Measurements from ENCODE around the gene DLGAP5.

The DLGAP5 gene

DNA sequence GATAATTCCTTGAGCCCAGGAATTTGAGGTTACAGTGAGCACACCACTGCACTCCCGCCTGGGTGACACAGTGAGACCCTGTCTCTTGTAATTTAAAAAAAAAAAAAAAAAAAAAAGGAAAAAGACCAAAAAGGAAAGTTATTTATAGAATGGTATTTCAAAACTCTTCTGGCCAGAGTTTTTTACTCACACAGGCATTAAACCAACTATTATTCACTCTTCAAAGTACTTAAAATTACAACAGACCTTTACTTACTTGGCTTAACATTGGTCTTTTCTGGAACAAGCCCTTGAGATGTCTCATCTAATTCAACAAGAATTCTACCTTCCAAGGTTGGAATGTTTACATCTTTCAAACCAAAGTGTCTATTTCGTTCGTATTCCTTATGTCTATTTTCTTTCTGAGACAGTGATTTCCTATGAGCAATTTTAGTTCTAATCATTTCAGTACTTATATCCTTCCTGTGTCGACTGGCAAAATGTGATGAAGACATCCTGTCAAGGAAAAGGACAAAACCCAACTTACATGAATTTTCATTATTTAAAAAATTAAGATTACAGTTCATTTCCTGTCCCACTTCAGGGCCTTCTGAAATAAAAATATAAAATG is 2.6 kb downstream of the DLGAP5 start:
- DNase-seq (ENCODE audit: low read depth in 2 of 2) = no peak

DNA sequence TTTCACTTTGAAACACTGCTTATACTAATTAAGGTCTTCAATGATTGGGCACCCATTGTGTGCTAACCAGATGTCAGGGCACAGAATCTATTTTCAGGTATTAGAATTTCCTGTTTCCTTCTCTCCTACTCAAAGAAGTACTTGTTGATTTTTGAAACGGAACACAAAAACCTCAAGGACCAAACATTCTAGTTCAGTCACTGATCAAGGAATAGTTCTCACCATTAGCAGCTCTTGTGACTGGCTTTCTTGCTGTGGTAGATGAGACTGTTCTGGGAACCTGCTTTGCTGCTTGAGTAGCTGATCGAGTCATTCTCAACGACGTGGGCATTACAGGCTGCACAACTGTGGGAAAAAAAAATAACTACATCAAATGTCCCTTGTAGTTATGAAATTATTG is 11.0 kb downstream of the DLGAP5 start:
- no peak for DNase-seq (ENCODE audit: low read depth in 2 of 2)

DNA sequence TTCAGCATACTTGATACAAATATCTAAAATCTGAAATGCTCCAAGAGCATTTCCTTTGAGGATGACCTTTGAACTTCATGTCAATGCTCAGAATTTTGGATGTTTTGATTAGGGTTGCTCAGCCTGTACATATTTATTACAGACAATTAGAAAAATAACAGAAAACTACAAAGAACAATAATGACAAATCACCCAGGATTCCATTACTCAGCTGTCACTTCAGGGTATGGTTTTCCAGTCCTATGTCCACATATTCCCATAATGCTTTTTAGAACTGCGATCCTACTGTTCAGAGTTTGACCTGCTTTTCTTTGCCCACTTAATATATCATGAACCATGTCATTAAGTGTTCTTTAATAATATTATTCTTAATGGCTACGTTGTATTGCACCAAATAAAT is 11.4 kb downstream of the DLGAP5 start:
- no peak for DNase-seq (ENCODE audit: low read depth in 2 of 2)

DNA sequence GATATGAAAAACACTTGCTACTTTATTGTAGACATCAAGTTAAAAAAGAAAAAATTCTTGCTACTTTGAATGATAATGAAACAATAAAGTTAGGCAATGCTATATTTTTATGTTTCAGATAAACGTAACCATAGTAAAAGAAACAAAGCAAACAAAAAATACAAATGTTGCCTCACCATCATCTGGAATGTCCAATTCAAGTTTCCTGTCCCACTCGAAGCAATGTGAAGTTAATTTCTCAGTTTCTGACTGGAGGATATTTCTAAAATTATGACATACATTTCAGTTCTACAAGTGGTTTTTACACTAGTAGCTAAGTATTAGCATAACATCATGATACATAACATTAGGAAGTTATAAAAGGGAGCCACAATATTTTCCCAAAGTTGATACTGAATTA is 20.9 kb downstream of the DLGAP5 start:
- DNase-seq (ENCODE audit: low read depth in 2 of 2) = no peak

DNA sequence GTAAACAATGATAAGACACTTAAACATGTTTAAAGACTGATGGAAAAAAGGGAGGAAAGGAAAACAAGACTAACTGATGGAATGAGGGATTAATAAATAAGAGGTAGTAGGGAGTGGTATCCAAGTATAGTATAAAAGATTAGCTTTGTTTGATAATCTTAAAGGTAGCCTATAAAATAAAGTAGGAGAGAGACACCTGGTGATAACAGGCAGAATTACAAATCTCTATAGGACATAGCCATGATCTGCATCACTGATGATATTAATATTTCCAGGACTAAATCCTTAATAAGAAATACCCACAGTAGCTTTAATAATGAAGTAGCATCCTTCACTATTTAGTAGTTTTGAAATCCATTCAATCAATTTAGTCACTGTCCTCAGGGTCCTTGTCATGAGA is 30.4 kb downstream of the DLGAP5 start:
- no peak for DNase-seq (ENCODE audit: low read depth in 2 of 2)

DNA sequence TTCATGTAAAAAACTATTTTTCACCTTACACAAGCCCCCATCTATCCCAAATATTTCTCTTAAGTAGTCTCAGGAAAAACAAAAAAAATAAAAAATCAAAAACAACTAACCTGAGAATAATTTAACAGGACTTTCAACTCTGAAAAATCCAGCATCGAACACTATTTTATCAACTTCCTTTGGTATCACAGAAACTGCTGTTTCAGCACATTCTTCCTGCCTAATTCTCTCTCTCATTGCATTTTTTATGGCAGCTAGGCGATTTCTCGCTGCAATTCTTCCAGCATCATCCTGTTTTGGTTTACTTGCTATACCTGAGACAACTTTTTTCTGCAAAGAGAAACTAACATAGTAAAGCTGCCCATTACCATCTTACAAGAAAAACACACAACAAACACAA is 33.0 kb downstream of the DLGAP5 start:
- no peak for DNase-seq (ENCODE audit: low read depth in 2 of 2)

DNA sequence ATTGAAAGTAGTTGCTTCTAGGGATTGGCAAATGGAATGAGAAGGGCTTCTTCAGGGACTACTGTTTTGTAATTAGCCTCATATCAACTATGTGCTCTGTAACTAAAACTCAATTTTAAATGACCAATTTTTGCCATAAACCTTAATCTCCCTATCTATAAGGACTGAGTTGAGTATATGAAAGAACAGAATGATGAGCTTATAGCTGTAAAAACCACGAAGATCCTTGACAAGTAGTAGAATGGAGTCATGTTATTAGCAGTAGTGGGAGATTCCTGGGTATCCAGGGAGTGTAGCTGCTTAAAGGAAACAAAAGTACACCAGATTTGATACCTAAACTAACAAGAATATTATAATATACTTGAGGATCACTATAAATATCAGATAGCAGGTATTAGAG is 34.3 kb downstream of the DLGAP5 start:
- DNase-seq (ENCODE audit: low read depth in 2 of 2) = no peak

DNA sequence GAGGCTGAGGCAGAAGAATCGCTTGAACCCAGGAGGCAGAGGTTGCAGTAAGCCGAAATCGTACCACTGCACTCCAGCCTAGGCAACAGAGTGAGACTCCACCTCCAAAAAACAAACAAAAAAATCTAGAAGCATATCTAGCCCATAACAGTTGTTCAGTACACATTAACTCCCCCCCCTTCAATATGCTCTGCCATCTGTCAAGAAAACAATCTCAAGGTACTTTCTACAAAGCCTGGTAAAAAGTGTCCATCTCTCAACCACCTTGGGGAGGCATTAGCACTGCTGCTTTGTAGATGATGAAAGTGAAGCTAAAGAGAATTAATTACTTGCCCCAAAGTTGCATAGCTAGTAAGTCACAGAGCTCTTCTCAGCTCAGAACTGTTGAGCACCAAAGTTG is 37.4 kb downstream of the DLGAP5 start:
- DNase-seq (ENCODE audit: low read depth in 2 of 2) = no peak

DNA sequence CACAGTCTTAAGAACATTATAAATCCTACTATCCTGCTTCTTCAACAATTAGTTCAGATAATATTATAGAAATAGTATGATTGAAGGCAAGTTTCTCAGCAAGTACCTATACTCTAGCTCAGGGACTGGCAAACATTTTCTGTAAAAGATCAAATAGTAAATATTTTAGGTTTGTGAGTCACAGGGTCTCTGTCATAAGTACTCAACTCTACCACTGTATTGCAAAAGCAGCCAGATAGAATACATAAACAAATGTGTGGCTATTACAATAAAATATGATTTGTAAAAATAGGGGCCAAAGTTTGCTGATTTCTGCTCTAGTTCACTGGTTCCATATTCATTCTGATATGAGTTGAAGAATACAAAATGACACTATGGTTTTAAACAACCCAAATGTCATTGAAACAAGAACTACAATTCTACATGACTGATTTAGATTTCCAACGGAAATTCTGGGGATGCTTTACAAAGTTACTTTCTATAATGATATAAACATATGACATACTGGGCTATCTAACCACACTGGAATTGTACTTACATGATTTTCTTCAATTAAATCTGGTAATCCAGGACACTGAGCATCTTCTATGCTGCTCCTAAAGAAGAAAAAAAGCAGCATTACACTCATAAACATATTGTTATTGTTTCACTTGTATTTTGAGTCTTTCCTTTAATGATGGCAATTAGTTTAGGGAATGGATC is 39.2 kb downstream of the DLGAP5 start:
- DNase-seq (ENCODE audit: low read depth in 2 of 2) = no peak

DNA sequence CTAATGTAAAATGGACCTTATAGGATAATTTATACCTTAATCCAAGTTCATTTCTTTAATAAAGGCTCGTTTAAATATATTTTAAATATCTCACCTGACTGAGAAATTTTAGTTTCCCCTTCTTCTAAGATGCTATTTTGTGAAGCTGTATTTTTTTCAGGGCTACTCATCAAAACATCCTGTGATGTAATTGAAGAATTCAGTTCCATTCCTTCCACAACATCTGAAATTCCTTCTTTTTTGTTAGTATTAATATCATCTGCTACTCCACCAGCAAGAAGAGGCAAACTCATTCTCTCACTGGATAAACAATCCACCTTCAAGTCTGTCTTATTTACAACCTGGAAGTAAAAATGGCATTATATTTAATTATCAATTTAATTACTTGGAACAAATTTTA is 39.8 kb downstream of the DLGAP5 start:
- no peak for DNase-seq (ENCODE audit: low read depth in 2 of 2)

DNA sequence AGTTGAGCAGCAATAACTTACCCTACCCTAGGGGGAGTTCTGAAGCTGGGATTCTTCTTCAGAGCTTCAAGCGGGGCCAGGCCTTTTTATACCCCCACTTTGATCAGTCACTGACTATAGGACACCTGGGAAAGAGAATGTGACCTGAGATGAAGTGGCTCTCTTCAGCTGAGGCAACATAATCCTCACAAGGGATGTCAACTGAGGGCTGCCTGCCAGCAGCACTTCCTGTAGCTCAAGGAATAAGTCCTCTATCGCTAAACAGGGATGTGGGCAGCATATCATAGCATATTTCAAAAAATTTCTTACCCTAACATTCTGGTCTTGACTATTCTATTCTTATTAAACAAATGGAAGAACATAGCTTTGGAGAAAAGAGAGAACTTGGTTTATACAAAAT is 45.0 kb downstream of the DLGAP5 start:
- no peak for DNase-seq (ENCODE audit: low read depth in 2 of 2)

DNA sequence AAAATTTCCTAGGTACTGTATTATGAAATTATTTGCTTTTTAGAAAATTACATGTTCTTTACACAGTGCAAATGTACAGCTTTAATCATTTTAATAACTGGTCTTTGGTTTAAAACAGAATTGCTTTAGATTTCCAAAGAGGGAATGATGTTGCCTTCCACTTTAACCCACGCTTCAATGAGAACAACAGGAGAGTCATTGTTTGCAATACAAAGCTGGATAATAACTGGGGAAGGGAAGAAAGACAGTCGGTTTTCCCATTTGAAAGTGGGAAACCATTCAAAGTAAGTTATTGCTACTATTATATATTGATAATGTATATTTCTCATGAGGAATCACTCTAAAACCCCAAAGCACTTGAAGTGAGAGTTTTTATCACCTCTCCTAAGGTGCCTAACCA is 48.9 kb downstream of the DLGAP5 start:
- no peak for DNase-seq (ENCODE audit: low read depth in 2 of 2)

DNA sequence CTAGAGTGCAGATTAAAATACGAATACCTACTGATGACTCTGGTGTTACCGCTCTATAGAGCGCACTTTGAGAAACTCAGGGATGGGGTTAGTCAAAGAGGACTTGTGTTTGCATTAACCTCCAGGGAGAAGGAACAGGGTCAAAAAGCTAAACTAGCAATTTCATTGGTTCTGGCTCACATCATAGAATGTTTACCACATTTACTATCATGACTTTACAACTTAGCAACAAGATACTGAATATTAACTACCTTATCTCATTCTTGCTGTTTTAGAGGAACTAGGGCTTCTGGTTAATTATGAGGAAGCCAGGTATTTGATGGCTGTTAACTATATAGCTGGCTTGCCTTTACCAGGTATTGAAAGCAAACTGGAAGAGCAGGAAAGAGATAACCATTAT is 49.6 kb downstream of the DLGAP5 start:
- DNase-seq (ENCODE audit: low read depth in 2 of 2) = no peak

DNA sequence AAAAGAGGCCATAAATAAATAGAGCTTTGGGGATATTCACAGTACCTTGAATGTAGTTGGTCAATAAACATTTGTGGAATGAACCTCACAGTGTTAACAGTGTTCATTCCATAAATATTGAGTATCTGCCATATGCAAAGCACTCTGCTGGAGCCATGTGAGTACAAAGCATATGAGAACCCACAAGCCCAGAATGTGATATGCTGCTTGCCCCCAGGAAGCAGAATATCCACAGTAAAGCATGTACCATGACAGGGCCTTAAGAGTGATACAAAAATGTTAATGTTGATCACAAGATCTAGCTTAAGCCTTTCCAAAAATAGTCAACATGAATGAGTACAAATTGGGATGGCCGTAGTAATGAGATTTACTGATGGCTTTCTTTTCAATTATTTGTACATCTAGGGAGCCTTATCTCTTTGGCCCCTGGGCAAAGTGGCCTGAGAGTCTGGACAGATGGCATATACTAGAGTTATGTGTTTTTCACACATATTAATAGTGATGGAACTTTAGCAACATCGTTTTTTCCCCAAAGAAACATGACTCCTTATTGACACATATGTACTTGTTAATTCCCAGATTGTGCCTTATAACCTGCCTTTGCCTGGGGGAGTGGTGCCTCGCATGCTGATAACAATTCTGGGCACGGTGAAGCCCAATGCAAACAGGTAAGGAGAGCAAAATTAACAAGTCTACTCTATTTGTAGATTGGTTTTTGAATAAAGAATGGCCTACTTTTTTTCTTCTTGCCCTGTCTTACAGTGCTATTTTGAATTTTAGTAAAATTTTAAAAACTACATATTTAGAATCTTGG is 51.5 kb downstream of the DLGAP5 start:
- no peak for DNase-seq (ENCODE audit: low read depth in 2 of 2)

DNA sequence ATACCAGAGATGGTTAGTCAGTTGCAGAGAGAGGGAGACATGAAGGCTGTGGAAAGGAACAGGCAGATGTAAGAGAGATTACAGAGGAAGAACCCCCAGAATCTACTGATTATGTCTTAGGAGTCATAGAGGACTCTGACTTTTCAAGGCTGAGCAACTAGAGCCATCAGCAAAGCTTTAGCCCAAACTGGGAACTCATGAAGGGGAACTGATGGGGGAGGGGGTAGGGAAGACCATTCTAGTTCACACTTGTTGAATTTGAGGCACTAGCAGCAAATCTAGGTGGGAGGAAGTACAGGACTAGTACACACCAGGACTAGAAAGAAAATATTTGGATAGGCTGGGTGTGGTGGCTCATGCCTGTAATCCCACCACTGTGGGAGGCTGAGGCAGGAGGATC is 52.2 kb downstream of the DLGAP5 start:
- no peak for DNase-seq (ENCODE audit: low read depth in 2 of 2)

DNA sequence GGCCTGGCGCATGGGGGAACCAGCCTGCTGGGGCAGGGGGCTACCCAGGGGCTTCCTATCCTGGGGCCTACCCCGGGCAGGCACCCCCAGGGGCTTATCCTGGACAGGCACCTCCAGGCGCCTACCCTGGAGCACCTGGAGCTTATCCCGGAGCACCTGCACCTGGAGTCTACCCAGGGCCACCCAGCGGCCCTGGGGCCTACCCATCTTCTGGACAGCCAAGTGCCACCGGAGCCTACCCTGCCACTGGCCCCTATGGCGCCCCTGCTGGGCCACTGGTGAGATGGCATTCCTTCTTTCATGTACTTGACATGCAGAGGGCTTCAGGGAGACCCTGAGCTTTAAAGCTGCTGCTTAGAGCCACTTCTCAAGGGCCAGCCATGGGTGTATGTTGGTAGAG is 53.3 kb downstream of the DLGAP5 start:
- DNase-seq (ENCODE audit: low read depth in 2 of 2) = no peak

DNA sequence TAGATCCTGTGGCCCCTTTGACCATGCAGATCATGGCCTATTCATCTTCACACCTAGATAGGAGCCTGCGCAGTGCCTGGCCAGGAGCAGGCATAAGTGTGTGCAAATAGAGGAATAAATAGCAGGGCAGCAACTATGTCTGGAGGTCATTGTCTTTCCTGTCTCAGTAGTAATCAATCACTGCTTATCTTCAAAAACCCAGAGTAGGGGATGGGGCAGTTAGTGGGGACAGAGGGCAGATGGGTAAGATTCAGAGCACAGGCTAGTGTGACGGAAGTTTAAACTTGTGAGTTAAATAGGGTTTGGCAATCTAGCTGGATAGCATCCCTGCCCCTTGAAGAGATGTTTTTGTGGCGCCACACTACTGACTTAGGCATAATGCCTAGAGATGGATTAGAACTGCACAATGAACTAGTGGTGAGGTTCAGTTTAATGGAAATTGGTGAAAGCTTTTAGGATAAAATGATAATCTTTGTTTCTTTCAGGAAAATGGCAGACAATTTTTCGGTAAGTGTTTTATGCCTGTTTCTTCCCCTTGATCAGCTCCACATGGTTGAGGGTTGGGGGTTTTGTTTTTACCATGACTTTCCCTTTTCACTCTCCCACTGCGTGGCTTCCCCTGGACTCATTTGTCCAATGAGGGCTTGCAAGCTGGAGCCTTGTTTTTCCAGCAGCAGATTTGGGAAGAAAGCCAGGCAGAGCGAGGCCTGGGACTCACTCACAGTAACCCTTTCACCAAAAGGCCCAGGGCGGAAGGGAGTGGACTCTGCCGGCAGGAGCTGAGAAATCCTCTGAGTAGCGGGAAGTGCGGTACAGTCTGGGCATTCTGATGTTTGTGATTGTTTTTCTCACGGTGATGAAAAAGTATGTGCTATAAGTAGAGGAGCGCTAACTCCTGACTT is 54.2 kb downstream of the DLGAP5 start:
- no peak for DNase-seq (ENCODE audit: low read depth in 2 of 2)

DNA sequence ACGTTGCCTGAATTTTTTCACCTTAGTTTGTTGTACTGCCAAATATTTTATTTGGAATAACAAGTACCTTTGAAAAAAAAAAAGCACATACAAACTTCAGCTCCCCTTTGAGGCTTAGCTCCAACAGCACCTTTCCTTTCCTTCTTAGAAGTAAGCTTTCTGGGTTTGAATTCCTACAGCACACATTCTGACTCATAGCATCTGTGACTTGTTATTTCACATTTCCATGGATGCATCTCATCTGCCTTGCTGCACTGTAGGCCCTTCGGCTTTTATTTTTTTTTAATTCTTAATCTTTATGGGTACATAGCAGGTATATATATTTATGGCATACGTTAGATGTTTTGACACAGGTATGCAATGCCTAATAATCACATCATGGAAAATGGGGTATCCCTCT is 55.1 kb downstream of the DLGAP5 start:
- DNase-seq (ENCODE audit: low read depth in 2 of 2) = no peak

DNA sequence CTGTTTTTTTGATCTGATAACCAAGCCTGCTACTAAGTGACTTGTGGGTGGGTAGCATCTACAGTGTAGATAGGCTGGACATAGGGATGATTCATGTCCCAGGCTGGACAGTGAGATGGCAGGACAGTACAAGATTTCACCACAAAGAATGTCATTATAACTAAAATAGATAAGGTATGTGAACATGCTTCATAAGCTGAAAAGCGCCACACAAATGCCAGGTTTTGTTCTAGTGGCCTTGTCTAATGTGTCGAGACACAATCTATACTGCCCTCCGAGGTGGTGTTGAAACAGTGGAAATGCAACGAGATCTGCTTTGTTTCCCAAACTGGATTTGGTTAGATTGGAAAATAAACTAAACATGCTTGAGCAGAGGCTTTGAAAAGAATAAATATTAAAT is 58.0 kb downstream of the DLGAP5 start:
- DNase-seq (ENCODE audit: low read depth in 2 of 2) = no peak

DNA sequence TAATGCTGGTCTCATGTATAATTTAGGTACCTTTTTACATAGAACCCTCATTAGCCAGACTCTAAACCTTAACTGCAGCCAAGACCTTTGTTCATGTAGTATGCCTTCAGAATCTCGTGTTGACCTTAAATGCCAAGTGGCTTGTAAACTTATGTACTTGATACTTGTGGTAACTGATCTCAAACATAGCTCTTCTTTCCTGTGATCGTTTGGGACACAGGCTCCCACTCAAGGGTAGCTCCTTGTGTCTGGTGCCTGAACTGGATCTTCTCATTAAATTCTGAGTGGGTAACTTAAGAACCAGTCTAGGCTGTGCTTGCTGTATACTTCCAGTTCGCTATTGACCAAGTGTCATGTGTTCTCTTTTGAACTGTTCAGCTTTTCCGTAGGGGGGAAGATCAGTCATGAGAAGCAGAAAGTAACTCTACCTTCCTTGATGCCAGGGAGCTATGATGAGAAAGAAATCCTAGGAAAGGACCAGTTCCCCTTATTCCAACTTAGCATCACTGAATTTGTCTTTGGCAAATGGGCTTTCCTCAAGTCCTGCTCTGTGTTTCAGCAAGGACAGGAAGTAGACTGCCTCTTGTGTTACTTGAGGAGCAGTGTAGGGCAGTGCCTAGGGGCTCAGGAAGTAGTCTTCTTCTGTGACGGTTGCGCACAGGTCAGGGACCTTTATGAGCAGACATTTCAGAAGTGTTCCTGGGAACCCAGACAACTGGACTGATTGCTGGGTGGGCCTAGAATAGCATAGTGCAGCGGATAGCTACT is 59.8 kb downstream of the DLGAP5 start:
- no peak for DNase-seq (ENCODE audit: low read depth in 2 of 2)

DNA sequence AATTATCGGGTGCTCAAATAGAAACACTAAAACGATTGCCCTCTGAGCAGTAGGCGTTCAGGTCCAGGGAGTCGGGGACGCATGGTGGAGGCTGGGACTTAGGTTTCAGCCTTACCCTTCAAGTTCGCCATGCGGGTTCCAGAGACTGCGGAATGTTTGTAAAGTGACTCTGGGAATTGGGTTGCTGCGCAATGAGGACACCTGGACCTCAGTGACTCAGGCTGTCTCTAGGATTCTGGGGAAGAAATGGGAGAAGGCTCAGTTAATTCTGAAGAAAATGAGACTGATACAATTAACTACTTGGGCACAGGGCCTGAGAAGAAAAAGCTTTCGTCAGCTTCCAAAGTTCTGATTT is 61.2 kb downstream of the DLGAP5 start:
- DNase-seq (ENCODE audit: low read depth in 2 of 2) = no peak

All from stimulated activated CD8-positive, alpha-beta memory T cell treated with anti-CD3 and anti-CD28 coated beads, Interleukin-15, amount 100 ng/mL, for 48 hours (primary cell).